Esophagus muscularis mucosa (tissue), 4 donors: ENCODE measurements around the gene ANKHD1. TPM values are rescaled to one million over a fixed set of nuclear protein-coding genes. Genes with fewer than 3 reads are reported as not detected.
"Not testable (repeated sequence)": the region's sequence is repeated elsewhere in the genome, so short reads cannot be mapped to it uniquely, and the experiment has no call there.

Source experiments
- DNase-seq: peaks from one replicate; pipeline ENCODE4 v3.0.0-alpha.2; 2017; ENCODE audit errors: extremely low spot score
- H3K27ac ChIP-seq, 4 donors: fragments of 200-600 bp; sonication (generic); replicated peaks in 1 of 4; 1 replicate in 3 of 4; 2 replicates in 1 of 4; pipeline ENCODE4 v1.5.1; 2016 to 2019; ENCODE audit warnings: mild to moderate bottlenecking in 1 of 4
- H3K27me3 ChIP-seq, 4 donors: fragments of 200-600 bp; sonication (generic); one replicate each; pipeline versions ENCODE4 v1.5.1 to v1.6.0; 2016 to 2019
- H3K36me3 ChIP-seq, 4 donors: fragments of 200-600 bp; sonication (generic); one replicate each; pipeline ENCODE4 v1.5.1; 2016 to 2019
- H3K4me1 ChIP-seq, 4 donors: fragments of 200-600 bp; sonication (generic); one replicate each; pipeline ENCODE4 v1.5.1; 2016 to 2019
- H3K4me3 ChIP-seq, 4 donors: fragments of 200-600 bp; sonication (generic); 1 replicate in 2 of 4; 2 replicates in 2 of 4; pipeline ENCODE4 v1.5.1; 2016 to 2019; ENCODE audit warnings: mild to moderate bottlenecking in 4 of 4, moderate library complexity in 1 of 4
- H3K9me3 ChIP-seq, 4 donors: fragments of 200-600 bp; sonication (generic); 1 replicate in 3 of 4; 2 replicates in 1 of 4; pipeline ENCODE4 v1.5.1; 2016 to 2019
- CTCF ChIP-seq, 3 experiments: fragments of 200-600 bp in 2 of 3; fragments of 450-650 bp in 1 of 3; sonication (generic) in 2 of 3; IDR thresholded peaks; one replicate each; pipeline ENCODE4 v1.5.1; 2017 to 2019; ENCODE audit warnings: antibody characterized with exemption in 3 of 3, mild to moderate bottlenecking in 2 of 3, moderate library complexity in 1 of 3
- EP300 ChIP-seq: sonication (generic); formaldehyde crosslinking; IDR thresholded peaks from one replicate; pipeline ENCODE4 v1.6.1; 2017; ENCODE audit warnings: antibody characterized with exemption
- POLR2A ChIP-seq: fragments of 450-650 bp; IDR thresholded peaks from one replicate; pipeline ENCODE4 v1.6.1; 2017; ENCODE audit warnings: antibody characterized with exemption, moderate library complexity, mild to moderate bottlenecking, low read depth
- POLR2AphosphoS5 ChIP-seq, 2 donors: sonication (generic); formaldehyde crosslinking; IDR thresholded peaks; one replicate each; pipeline ENCODE4 v1.6.1; 2017; ENCODE audit warnings: antibody characterized with exemption in 2 of 2
- WGBS: methylation state at CpG from one replicate; pipeline ENCODE4 v1.1.5; 2018; 5-methylcytosine and 5-hydroxymethylcytosine counted together
- intact Hi-C: fragments of 100-400 bp; cut with DNase I; formaldehyde crosslinking; loops from one replicate; pipeline ENCODE4 v1.15.1; 2023
- total RNA-seq, 4 donors: library from RNA; depleted of rRNA; stranded (reverse); fragments of >200 nt; gene quantifications; one replicate each; pipeline versions ENCODE4 v1.1.0 to v1.2.1, GENCODE V29; 2016

The ANKHD1 gene
- total RNA-seq, 4 donors from 2014 or later = 58.3 to 94.3 (median 62.2) TPM

GRCh38 chr5:140468188-140468587, 66.6 kb downstream of the ANKHD1 start:
- 89% methylated on average over 3 of the region's 3 CpGs for WGBS
- H3K4me1 ChIP-seq = peaks cover 0 to 5% (median 2%) of the 10 kb centered on the region in 4 donors
- H3K9me3 ChIP-seq = no peaks in the 10 kb centered on the region
- H3K27ac ChIP-seq = no peak overlapping the region
- H3K4me3 ChIP-seq = no peak overlapping the region
- intact Hi-C loops = no loop called here
- TF ChIP-seq POLR2AphosphoS5 (IDR thresholded peaks at IDR 0.05) (no peak), EP300 (no peak), POLR2A (no peak), CTCF (IDR thresholded peaks at IDR 0.05) (no peak)
- no peaks in the 10 kb centered on the region for H3K27me3 ChIP-seq
- peaks cover under 1 to 54% (median 24%) of the 10 kb centered on the region in 4 donors for H3K36me3 ChIP-seq
- no peak for DNase-seq

- DNase-seq = no peak
- H3K4me1 ChIP-seq = peaks cover 0 to 5% (median 2%) of the 10 kb centered on the region in 4 donors
- WGBS = 90% methylated on average over 6 of the region's 6 CpGs
- TF ChIP-seq CTCF (IDR thresholded peaks at IDR 0.05) = no peak
- no peak for TF ChIP-seq POLR2A
- TF ChIP-seq EP300 = no peak
- TF ChIP-seq POLR2AphosphoS5 (IDR thresholded peaks at IDR 0.05) = no peak
- no peaks in the 10 kb centered on the region for H3K27me3 ChIP-seq
- peaks cover 4 to 56% (median 29%) of the 10 kb centered on the region in 4 donors for H3K36me3 ChIP-seq
- no peak overlapping the region for H3K27ac ChIP-seq
- H3K4me3 ChIP-seq = no peak overlapping the region
- intact Hi-C loops = no loop called here
- H3K9me3 ChIP-seq = no peaks in the 10 kb centered on the region
These were observed 67.6 kb downstream of the ANKHD1 start for GRCh38 chr5:140469259-140469658.

- Histone ChIP-seq H3K27ac (no peak overlapping the region), H3K9me3 (no peaks in the 10 kb centered on the region), H3K27me3 (no peaks in the 10 kb centered on the region), H3K36me3 (peaks cover 0 to 35% (median 23%) of the 10 kb centered on the region in 4 donors), H3K4me3 (no peak overlapping the region), H3K4me1 (peaks cover 2 to 16% (median 11%) of the 10 kb centered on the region in 4 donors)
- TF ChIP-seq POLR2AphosphoS5 (IDR thresholded peaks at IDR 0.05) (no peak), CTCF (IDR thresholded peaks at IDR 0.05) (no peak), EP300 (no peak), POLR2A (no peak)
- 38% methylated on average over 3 of the region's 3 CpGs for WGBS
- no peak for DNase-seq
- intact Hi-C loops = no loop called here
These were observed 78.8 kb downstream of the ANKHD1 start for GRCh38 chr5:140480310-140481014.

GRCh38 chr5:140481758-140482157, 80.1 kb downstream of the ANKHD1 start:
- no peak for TF ChIP-seq POLR2AphosphoS5 (IDR thresholded peaks at IDR 0.05)
- WGBS = 48% methylated on average over 2 of the region's 2 CpGs
- intact Hi-C loops = no loop called here
- Histone ChIP-seq H3K4me1 (peaks cover 2 to 16% (median 11%) of the 10 kb centered on the region in 4 donors), H3K27me3 (no peaks in the 10 kb centered on the region), H3K36me3 (peaks cover 10 to 47% (median 34%) of the 10 kb centered on the region in 4 donors), H3K27ac (no peak overlapping the region), H3K4me3 (no peak overlapping the region), H3K9me3 (no peaks in the 10 kb centered on the region)
- no peak for DNase-seq

- Histone ChIP-seq H3K27me3 (no peaks in the 10 kb centered on the region), H3K4me1 (peaks cover 2 to 16% (median 11%) of the 10 kb centered on the region in 4 donors), H3K27ac (no peak overlapping the region), H3K4me3 (no peak overlapping the region), H3K36me3 (peaks cover 18 to 52% (median 36%) of the 10 kb centered on the region in 4 donors), H3K9me3 (no peaks in the 10 kb centered on the region)
- intact Hi-C loops = no loop called here
- no peak for TF ChIP-seq POLR2A
- TF ChIP-seq EP300 = no peak
- no peak for TF ChIP-seq POLR2AphosphoS5 (IDR thresholded peaks at IDR 0.05)
- TF ChIP-seq CTCF (IDR thresholded peaks at IDR 0.05) = no peak
- WGBS = 95% methylated on average over 1 of the region's 1 CpG
- no peak for DNase-seq
These were observed 81.4 kb downstream of the ANKHD1 start for GRCh38 chr5:140483055-140483454.

GRCh38 chr5:140488141-140488540, 86.5 kb downstream of the ANKHD1 start:
- H3K9me3 ChIP-seq, H3K27ac ChIP-seq, intact Hi-C loops, DNase-seq, H3K4me3 ChIP-seq, H3K27me3 ChIP-seq, H3K4me1 ChIP-seq: not testable (repeated sequence)
- 92% methylated on average over 4 of the region's 4 CpGs for WGBS
- peaks cover 18 to 71% (median 51%) of the 10 kb centered on the region in 4 donors for H3K36me3 ChIP-seq
